Hematopoietic multipotent progenitor cell treated with erythropoietin and hydrocortisone succinate and interleukin-3 and kit ligand, for 15 days (in vitro differentiated cells): ENCODE results near the gene C15orf39.

Experiments used
- DNase-seq: peaks from one replicate; pipeline ENCODE4 v3.0.0-alpha.2; 2015; ENCODE audit warnings: low spot score

The C15orf39 gene

DNA sequence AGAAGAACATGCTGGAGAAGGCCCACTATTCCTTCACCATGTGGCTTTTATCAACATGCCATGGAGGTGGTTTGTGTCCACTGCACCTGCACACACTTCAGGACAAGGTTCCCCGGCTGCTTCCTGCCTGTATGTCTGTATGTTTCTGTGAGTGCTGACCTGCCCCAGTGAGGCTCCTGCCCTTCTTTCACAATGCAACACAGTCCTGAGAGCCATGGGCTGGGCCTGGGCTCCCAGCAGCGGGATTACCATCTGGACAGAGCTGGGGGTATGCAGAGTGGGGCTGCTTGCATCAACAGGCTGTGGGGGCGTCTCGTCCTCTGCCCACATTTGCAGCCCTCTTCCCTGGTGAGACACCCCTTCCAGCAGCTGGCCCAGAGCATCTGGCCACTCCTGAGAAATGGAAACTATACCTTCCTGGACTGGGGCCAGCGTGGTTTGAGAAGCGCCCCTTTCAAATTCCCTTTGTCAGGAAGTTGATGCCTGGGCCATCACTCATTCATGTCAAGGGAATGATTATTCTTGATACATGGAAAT lies 29.3 kb upstream of the C15orf39 start:
- no peak for DNase-seq

DNA sequence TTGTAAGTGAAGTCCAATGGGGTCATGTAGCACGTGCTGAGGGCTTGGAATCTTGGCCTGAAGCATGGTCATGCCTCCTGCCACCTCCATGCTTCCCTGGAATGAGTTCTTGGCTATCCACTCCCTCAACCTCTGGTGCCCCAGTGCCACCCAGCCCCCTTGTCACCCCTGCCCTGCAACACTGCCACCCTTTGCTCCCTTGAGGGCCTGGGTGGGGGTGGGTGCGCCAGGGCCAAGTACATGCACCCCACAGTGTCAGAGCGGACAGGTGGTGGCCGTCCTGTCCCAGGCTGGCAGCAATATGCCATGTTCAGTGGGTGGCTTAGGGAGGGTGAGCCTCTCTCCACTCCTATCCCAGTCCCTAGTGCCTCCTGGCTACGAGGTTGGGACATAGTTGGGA lies 27.6 kb upstream of the C15orf39 start:
- no peak for DNase-seq

DNA sequence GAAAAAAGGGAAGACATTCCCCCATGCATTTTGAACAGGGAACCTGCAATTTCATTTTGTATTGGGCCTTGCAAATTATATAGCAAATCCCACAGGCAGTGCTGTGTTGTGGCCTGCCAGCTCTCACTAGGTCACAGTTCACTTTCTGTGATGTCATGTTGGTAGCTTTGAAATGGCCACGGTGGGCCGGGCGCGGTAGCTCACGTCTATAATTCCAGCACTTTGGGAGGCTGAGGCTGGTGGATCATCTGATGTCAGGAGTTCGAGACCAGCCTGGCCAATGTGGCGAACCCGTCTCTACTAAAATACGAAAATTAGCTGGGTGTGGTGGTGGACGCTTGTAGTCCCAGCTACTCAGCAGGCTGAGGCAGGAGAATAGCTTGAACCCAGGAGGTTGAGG lies 27.0 kb upstream of the C15orf39 start:
- DNase-seq = no peak

- no peak for DNase-seq
Observed at GRCh38 chr15:75176396-75176761, 25.3 kb upstream of the C15orf39 start.

DNA sequence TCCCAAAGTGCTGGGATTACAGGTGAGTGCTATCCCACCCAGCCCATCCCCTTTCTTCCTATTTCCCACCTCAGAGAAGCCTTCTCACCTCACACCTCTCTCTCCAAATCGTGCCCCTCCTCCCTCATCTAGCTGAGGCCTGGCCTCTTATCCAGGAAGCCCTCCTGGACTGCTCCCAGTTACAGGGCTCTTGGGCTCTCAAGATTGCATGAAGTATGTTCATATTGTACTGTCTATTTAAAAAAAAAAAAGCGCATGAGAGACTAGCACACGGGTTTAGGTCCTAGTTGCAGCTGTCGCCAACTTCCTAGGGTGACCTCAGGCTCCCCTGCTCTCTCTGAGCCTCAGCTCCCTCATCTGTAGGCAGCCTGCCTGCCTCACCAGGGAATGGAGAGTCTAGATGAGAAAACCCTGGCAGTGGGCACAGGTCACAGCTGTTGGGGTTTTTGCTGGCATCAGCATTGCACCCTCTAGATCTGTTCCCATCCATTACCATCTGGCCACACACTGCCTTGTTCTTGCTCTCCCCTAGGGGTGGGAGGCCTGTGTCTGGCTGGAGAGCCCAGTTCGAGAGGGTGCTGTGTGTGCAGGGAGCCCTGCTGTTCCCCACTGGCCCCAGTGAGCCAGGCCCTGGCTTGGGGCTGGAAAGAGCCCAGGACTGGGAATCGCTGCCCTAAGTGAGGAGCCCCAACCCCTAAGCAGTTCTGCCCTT lies 24.2 kb upstream of the C15orf39 start:
- DNase-seq = no peak

GRCh38 chr15:75178171-75178937 lies 23.3 kb upstream of the C15orf39 start:
- DNase-seq = no peak

GRCh38 chr15:75178938-75179745 lies 22.5 kb upstream of the C15orf39 start:
- no peak for DNase-seq

DNA sequence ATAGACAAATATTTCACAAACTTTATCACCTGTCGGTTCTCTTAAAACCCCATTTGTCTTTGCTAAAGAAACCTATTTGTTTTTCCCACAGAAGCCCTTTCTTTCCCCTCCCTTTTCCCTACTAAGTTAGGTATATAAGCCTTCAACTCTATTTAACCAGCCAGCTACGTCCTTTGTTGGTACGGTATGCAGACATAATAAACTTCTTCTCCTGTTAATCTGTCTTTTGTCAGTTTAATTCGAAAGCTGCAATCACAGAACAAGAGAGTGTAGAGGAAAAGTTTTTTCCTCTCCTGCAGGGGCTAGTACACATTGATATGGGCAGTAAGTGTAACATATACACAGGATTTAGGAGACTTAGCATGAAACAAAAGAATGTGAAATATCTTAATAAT lies 21.9 kb upstream of the C15orf39 start:
- no peak for DNase-seq

GRCh38 chr15:75181780-75182179 lies 19.9 kb upstream of the C15orf39 start:
- DNase-seq = no peak

GRCh38 chr15:75182187-75183131 lies 19.2 kb upstream of the C15orf39 start:
- DNase-seq = no peak

GRCh38 chr15:75185271-75186029 lies 16.2 kb upstream of the C15orf39 start:
- DNase-seq = no peak

GRCh38 chr15:75186044-75186443 lies 15.6 kb upstream of the C15orf39 start:
- DNase-seq = no peak

- DNase-seq = no peak
Observed at GRCh38 chr15:75188499-75188898, 13.2 kb upstream of the C15orf39 start.

DNA sequence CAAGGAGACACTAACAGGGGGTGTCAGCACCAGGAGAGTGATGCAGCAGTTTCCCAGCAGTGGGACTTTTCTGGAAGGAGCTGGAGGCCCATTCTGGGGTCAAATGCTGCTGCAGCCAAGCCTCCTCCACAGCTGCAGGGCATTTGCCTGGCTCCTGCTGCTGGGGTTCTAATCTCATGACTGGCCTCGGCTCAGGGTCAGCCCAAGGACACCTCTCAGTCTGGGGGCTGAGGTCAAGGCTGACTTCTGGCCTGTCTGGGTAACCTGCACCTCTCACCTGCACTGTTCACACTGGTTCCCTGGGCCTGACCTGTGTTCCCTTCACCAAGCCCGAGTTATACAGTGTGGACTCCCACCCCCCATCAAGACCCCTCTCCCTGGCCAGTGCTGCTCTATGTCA lies 10.4 kb upstream of the C15orf39 start:
- DNase-seq = no peak

- DNase-seq = no peak
Observed at GRCh38 chr15:75192307-75192706, 9.4 kb upstream of the C15orf39 start.

GRCh38 chr15:75193272-75193671 lies 8.4 kb upstream of the C15orf39 start:
- no peak for DNase-seq

DNA sequence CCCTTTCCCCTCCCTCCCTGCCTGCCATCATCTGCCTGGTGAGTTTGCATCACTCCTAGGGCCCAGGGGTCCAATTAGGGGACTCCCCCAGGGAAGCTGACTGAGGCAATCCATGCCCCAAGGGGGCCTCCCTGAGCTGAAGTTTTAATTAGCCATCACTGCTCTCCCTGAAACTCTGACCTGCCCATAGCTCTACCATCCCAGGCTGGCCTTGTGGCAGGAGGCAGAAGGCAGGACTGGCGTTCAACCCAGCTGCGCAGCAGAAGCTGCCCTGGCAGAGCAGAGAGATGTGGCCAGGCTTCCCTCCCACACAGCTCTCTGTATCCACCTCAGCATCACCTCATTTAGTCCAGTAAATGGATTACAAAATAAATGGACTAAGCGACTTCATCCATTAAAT lies 7.7 kb upstream of the C15orf39 start:
- no peak for DNase-seq

DNA sequence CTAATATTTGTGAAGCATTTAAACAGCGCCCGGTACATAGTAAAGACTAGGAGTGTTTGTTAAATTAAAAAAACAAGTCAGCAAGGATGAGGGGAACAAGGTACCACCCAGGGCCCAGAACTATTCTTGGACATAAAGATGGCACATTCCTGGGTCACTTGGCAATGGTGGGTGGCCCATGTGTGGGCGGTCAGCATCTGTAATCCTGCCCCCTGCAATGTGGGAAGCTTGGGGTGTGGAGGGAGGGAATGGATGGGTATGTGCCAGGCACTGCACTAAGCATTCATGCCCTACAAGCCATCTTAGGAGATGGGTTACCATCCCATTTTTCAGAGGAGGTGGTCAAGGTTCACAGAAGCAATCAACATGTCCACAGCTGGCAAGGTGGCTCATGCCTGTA lies 7.3 kb upstream of the C15orf39 start:
- no peak for DNase-seq

- DNase-seq = no peak
Observed at GRCh38 chr15:75195122-75195765, 6.4 kb upstream of the C15orf39 start.

GRCh38 chr15:75195766-75196241 lies 5.9 kb upstream of the C15orf39 start:
- DNase-seq = no peak
